GM18502 (cell line): ENCODE results near the gene NPAS1.

Experiments used
- ATAC-seq: cut with Tn5 transposase; IDR thresholded peaks from one replicate; pipeline ENCODE4 v1.9.1; 2021; ENCODE audit warnings: mild to moderate bottlenecking; ENCODE audit not compliant: unreplicated experiment, poor library complexity

Gene NPAS1

DNA sequence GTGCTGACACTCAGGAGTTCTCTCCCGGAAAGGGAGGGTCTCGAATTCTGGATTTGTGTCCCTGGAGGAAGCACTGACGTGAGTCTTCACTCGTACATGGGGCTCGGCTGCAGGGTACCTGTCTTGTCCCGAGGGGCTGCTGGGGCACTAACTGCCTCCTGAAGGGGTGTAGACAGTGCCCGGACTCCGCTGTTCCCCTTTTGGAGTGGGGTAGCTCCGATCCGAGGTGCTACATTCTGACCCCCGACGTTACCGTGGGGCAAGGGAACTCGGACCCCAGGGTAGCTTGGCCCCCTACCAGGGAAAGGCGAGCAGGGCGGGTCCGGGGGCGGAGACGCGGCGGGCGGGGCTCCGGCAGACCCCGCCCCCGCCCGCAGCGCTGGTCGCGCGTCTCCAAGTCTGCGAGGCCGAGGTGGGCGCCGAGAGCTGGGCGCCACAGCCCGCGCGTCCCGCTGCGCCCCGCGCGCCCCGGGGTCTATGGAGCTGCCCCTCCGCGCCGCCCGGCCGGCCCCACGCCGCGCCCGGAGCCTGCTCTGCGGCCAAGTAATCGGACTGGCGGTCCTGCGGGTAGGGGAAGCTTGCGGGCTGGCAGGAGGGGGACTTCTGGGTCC, at the start of gene NPAS1:
NPAS1 (plus strand) TSS at position 407 of the 611 bp plus-strand sequence. CDS start 1,211 bp downstream, outside the sequence.
- no peak for ATAC-seq

DNA sequence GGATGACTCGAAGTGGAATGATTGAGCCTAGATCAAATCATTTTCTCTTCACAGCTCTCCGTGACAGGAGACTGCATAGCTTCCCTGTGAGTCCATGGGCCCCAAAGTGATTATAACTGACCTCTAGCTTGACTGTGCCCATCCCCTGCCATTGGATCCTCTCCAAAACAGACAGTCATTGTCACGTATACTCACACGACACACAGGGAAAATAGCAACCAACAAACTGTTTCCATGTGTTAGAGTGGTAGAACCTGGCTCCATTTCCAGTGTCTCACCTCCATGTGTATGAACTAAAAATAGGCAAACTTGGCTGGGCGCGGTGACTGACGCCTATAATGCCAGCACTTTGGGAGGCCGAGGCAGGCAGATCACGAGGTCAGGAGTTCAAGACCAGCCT, 48.8 kb upstream of the NPAS1 start:
- no peak for ATAC-seq

DNA sequence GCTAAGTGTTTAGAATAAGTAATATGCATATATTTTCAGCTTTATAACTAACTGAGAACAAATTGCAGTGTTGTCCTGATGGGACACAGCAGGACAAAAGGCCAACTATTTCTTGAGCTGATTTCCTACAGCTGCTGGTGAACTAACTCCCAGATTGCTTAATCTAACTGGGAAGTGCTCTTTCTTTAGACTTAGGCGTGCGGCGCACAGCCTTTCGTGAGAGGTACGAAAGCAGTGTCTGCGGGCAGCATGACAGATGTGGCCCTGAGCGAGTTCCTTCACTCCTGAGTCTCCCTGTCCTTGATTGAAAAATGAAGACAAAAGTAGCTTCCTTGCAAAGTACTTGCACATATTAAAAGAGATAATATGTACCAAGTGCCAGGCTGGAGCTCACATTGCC, 47.3 kb upstream of the NPAS1 start:
- ATAC-seq: no peak

DNA sequence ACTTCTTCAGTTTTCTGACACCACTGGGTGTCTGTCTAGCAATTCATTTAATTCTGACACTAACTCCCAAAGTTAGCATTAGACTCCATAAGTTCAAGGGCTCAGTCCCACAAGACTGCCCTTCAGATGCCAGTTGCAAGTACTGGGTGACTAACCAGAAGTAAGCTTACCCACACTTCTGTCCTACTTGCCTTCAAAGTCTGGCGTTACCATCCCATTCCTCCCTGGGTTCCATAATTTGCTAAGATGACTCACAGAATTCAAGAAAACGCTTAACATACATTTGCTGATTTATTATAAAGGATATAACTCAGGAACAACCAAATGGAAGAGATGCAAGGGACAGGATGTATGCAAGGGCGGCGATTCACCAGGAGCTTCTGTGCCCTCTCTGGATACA, 45.5 kb upstream of the NPAS1 start:
- no peak for ATAC-seq

GRCh38 chr19:46975011-46975924, 44.4 kb upstream of the NPAS1 start:
- ATAC-seq: no peak

DNA sequence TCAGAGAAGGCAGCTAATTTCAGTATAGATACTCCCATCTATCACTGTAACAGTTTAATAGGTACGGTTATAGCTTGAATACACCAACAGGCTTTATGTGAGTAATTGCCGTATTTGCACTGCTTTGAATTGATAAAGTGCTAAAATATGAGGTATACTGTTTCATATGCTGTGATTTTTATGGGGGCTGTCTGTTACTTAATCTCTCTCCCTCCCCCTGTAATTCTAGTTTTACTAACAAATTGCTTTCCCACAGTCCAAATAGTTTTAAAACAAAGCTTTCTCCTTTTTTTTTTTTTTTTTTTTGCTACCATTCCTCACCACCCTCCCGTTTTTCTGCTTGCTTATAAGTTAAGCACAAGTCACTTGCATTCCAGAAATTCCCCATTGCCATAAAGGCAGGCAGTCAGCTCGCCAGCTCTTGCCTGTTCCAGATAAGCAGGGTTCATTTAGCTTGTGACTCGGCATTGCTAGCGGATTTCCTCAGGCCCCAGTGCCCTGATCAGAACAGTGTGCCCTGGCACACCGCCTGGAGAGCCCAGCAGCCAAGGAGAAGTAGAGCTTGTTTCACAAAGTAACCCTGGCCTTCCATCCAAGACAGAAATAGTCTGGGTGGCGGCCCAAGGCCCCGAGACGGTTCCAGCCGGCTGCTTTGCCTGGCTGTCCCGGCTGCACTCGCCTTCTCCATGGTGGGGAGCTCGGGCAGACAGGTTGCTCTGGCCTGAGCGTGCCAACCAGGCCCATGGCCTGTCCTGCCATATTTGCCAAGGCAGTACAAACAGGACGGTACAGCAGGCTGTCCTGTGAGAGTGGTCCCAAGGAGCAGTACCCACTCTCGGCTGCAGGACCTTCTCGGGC, 43.5 kb upstream of the NPAS1 start:
- no peak for ATAC-seq

- no peak for ATAC-seq
These were observed 42.8 kb upstream of the NPAS1 start for GRCh38 chr19:46976845-46977320.

DNA sequence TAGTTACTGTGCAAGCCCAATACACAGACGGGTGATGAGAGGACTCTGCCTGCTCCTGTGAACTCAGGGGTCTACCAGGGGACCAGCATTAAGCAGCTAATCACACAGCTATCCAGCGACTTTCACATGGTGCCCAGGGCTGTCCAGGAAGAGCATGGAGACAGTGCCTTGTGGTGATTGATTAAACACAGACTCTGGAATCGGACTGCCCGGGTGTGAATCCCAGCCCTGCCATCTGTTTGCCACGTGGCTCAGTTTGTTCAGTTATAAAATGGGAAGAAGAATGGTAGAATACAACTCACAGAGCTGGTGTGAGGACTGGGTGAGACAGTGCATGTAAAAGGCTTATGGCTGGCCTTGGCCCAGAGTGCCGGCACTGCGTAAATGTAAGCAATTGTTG, 42.1 kb upstream of the NPAS1 start:
- ATAC-seq: no peak

DNA sequence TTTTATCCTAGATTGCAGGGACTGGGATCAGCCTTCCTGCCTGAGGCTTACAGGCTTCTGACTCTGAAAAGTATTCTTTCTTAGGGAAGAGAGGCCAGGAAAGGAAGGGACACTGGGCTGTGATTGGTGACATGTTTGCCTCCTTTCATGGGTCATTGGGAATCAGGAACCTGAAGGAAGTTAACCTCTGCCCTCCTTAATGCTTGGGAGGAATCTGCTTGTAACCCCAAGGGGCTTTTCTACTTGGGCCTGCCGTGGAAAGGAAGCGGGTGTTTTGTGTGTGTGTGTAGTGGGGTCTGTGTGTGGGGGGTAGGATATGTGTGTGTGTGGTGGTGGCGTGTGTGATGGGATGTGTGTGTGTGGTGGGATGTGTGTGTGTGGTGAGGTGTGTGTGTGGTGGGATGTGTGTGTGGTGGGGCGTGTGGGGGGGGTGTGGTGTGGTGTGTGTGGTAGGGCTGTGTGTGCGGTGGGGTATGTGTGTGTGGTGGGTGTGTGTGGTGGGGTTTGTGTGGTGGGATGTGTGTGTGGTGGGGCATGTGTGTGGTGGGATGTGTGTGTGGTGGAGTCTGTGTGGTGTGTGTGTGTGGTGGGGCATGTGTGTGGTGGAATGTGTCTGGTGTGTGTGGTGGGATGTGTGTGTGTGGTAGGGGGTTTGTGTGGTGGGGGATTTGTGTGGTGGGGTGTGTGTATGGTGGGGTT, 41.3 kb upstream of the NPAS1 start:
- ATAC-seq: no peak

DNA sequence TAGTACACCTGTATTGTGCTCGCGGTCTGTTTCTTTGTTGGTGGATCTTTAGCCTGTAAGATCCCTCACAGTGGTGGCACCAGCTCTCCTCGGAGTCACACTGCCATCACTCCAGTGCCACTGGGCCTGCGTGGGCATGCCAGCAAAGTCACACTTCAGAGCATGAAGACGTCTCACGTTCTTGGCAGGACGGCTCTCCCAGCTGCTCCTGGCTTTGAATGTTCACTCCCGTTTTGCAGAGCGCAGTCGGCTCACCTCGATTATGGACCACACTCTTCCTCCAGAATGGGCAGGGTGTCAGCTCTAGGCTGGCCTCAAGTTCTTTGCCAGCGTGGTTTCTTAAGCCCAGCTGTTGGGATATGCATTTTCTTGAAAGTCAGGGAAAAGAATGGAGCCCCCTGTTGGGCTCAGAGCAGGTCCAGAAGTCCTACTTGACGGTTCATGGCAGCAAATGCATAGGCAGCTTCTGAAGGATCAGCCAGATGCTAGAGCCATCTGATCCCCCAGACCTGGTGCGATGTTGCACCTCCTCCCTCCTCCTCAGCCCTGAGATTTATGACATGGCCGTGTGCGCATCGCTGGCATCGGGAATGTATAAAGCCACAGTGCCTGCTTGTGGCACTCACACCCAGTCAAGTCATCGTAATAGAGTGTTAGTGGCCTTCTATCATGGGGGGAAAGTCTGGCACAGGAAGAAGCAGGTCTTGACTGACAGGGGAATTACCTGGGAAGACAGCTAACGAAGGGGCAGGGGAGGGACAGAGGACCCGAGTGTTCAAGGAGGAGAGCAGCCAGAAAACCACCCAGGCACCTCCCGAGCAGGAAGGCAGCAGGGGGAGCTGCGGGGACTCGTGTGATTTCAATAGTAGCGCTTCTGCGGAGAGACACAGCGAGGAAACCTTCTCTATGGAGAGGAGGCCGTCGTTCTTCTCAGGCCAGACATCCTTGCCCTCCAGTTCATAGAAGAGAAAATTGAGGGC, 40.2 kb upstream of the NPAS1 start:
- ATAC-seq: no peak

- ATAC-seq: no peak
These were observed 38.9 kb upstream of the NPAS1 start for GRCh38 chr19:46980761-46981160.

DNA sequence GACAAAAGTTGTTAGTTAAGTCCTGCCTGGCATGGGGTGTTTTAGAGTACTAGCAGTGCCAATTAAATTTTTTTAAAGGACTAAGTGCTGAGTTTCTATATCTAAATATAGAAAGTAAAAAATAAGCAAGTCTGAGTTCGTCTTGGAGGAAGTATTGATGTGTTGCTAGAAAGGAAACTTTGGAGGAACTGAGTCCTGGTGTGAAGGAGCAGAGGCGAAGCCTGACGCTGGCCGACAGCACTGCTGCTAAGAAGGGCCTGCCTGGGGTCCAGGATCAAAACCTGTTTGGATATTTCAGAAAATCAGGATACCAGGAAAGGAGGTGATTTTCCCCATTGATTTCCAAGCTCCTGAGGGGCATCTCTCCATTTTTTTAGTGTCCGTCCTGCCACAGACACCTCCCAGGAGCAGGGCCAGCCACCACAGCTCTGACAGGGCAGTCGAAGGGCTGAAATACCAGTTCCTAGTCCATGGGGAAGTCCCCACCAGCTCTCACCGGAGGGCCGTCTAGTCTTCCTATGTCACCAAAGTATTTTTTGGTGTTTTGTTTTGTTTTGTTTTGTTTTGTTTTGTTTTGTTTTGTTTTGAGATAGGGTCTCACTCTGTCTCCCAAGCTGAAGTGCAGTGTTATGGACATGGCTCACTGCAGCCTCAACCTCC, 38.2 kb upstream of the NPAS1 start:
- no peak for ATAC-seq

- no peak for ATAC-seq
These were observed 36.5 kb upstream of the NPAS1 start for GRCh38 chr19:46983097-46983496.

DNA sequence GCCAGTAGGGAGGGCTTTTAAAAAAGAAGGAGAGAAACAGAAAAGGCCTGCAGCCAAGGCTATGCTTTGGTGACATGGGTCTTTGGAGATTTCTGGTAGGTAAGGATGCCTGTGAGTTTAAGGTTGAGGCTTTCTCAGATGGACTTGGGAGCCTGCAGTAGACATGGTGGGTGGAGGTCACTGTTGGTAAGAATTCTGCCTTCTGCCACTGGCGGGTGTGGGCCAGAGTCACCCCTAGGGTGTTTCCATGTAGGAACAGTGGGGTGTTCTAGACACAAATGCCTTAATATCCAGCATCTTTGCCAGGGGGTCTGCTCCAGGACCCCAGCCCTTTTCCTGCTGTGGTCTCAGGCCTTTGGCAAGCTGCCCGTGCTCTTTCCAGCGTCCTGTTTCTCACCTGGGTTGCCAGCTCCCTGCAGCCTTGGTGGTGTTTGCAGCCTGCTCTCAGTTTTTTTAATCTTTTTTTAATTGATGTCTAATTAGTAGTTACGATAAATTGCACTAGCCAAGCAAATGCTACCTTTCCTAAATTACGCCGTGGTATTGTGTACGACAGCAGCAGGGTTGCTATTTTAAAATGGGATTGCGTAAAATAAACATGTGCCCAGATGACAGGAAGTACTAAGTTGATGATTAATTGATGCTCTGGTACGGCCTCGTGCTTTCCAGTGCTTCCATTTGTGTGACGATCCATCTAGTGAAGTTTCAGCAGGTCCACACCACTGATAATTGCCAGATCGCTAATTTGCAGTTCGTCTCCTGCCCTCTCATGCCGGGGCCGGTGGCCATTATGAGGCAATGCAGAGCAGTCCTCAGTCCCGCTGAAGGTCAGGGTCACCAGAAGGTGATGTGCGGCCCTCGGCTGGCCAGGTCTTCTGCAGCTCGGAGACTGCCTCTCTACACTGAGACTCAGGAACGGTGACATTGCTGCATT, 35.3 kb upstream of the NPAS1 start:
- no peak for ATAC-seq

GRCh38 chr19:46985542-46986415, 33.9 kb upstream of the NPAS1 start:
- ATAC-seq: no peak

DNA sequence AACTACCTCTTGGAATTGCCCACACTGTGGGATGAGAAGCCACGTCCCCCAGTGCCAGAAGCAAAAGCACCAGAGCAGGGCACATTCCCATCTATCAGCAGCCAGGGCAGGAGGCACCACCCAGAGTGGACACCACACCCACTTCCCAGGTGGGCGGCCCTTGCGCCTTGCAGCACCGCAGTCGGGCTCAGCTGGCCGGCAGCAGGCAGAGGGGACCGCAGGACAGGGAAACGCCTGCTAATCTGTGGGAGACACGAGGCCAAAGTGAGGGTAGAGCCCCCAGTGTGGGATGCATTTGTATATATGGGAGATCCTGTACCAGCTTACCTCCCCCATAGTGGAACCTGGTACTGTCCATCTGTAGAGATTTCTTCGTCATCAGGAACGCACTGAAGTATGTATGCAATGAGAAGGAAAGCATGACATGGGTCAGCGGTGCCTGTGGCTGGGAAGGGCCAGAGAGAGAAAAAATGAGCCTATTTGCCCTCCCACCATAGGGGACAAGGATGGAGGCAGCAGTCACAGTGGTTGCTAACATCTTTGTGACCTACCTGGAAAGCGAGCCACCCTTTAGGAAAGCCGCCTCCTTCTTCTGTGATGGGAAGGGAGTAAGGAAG, 30.9 kb upstream of the NPAS1 start:
- ATAC-seq: no peak
